C4-2B (cell line): ENCODE measurements around the gene MPPE1.

ENCODE experiments used
- ZFX ChIP-seq: fragments of 450-650 bp; IDR thresholded peaks from 2 replicates; pipeline ENCODE4 v1.6.1; 2017
- TF ChIP-seq, protein P1 (sequence below): fragments of 450-650 bp; conservative IDR thresholded peaks from 2 replicates; pipeline ENCODE4 v1.5.1; 2017; ENCODE audit warnings: mild to moderate bottlenecking

DNA sequence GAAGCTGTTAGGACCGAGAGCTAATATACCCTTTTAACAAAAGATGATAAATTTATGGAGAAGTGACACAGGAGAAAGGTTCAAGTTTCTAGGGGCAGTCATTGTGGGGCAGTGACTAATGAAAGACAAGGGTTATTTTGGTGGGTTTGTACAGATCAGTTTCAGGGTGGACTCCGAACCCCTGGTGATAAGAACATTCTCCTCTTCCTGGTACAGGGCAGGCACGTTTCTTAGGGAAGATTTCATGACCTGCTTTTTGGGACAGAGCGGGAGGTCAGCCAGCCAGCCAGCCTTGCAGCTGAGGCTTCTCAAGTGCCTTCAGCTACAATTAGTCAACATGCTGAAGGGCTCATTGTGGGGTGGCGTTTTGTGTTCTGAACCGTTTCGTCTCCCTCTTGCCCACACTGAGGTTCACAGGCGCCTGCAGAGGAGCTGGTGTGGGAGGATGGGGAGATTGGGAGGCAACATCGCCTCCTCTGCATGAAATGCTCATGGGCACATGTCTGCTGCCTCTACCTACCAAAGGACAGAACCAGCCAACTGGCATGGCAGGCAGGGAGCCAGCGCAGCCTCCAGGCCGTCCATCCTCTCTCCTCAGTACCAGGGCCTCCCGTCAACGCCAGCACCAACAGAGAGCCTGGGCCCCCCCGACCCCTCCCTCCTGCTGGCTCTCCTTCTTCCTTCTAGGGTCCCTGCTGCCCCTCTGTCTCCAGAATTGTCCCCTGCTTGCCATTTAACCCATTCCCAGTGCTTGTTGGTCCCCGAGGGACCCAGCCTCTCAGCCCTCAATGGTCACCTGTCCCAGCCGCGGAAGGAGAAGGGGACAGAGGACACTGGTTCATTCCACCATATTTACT is 47.3 kb downstream of the MPPE1 start:
- TF ChIP-seq, protein P1, sequence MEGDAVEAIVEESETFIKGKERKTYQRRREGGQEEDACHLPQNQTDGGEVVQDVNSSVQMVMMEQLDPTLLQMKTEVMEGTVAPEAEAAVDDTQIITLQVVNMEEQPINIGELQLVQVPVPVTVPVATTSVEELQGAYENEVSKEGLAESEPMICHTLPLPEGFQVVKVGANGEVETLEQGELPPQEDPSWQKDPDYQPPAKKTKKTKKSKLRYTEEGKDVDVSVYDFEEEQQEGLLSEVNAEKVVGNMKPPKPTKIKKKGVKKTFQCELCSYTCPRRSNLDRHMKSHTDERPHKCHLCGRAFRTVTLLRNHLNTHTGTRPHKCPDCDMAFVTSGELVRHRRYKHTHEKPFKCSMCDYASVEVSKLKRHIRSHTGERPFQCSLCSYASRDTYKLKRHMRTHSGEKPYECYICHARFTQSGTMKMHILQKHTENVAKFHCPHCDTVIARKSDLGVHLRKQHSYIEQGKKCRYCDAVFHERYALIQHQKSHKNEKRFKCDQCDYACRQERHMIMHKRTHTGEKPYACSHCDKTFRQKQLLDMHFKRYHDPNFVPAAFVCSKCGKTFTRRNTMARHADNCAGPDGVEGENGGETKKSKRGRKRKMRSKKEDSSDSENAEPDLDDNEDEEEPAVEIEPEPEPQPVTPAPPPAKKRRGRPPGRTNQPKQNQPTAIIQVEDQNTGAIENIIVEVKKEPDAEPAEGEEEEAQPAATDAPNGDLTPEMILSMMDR = no peak
- no peak for TF ChIP-seq ZFX
